Measurements from ENCODE around the gene CTDP1. TPM values are rescaled to one million over a fixed set of nuclear protein-coding genes. Genes with fewer than 3 reads are reported as not detected.

The CTDP1 gene
- polyA plus RNA-seq, 1 donor (not counting 4 experiments of a cell fraction or from before 2014, with no cell fraction given), result 9.2 TPM

GRCh38 chr18:79650959-79651358, 28.6 kb upstream of the CTDP1 start:
- Histone ChIP-seq H3K4me3 (ENCODE audit: control insufficient read depth in 2 of 3, extremely low read depth in 1 of 3, insufficient read depth in 2 of 3, low read depth in 1 of 3, low read length in 3 of 3) (no peak overlapping the region), H4K20me1 (ENCODE audit: control insufficient read depth, extremely low read depth, insufficient read depth, low read length) (no peaks in the 10 kb centered on the region), H3K9me3 (ENCODE audit: control insufficient read depth, low read depth, low read length) (no peaks in the 10 kb centered on the region), H3K27ac (ENCODE audit: control insufficient read depth, insufficient read depth, low read length) (no peak overlapping the region), H3K9me1 (ENCODE audit: control insufficient read depth, extremely low read depth, insufficient read depth, low read length) (no peaks in the 10 kb centered on the region), H3K4me2 (ENCODE audit: control insufficient read depth, extremely low read depth, insufficient read depth, low read depth, low read length) (no peak overlapping the region), H3K27me3 (ENCODE audit: control insufficient read depth, extremely low read depth, insufficient read depth, low read length) (peaks cover 4% of the 10 kb centered on the region), H2AFZ (ENCODE audit: control insufficient read depth, low read length) (no peak overlapping the region), H3K9ac (ENCODE audit: control insufficient read depth, extremely low read depth, insufficient read depth, low read length) (no peak overlapping the region), H3K36me3 (ENCODE audit: control insufficient read depth in 2 of 2, extremely low read depth in 1 of 2, insufficient read depth in 2 of 2, low read length in 2 of 2) (no peaks in the 10 kb centered on the region), H3K4me1 (ENCODE audit: control insufficient read depth, extremely low read depth, insufficient read depth, low read length) (no peaks in the 10 kb centered on the region), H3K79me2 (ENCODE audit: control insufficient read depth, insufficient read depth, low read length) (no peaks in the 10 kb centered on the region)
- TF ChIP-seq EZH2 (IDR thresholded peaks at IDR 0.05; ENCODE audit: low read length) (no peak), CTCF (optimal IDR thresholded peaks at IDR 0.05 in 1 of 3, IDR thresholded peaks at IDR 0.05 in 1 of 3, conservative IDR thresholded peaks at IDR 0.05 in 1 of 3; ENCODE audit: extremely low read depth in 1 of 3, insufficient read depth in 2 of 3, low read length in 3 of 3) (no peak)
- DNase-seq (ENCODE audit: low read depth, low spot score) (no peak), FAIRE-seq (no peak)
- dilution Hi-C loops (cut with MboI; ENCODE audit: extremely low pct_ligation_motif_present, low sequenced_read_pairs), result no loop called here

- no peaks in the 10 kb centered on the region for H3K9me3 ChIP-seq (ENCODE audit: control insufficient read depth, low read depth, low read length)
- FAIRE-seq (no peak), DNase-seq (ENCODE audit: low read depth, low spot score) (no peak)
- dilution Hi-C loops (cut with MboI; ENCODE audit: extremely low pct_ligation_motif_present, low sequenced_read_pairs), result no loop called here
- H4K20me1 ChIP-seq (ENCODE audit: control insufficient read depth, extremely low read depth, insufficient read depth, low read length), result no peaks in the 10 kb centered on the region
- TF ChIP-seq EZH2 (IDR thresholded peaks at IDR 0.05; ENCODE audit: low read length), result no peak
- TF ChIP-seq CTCF (optimal IDR thresholded peaks at IDR 0.05 in 1 of 3, IDR thresholded peaks at IDR 0.05 in 1 of 3, conservative IDR thresholded peaks at IDR 0.05 in 1 of 3; ENCODE audit: extremely low read depth in 1 of 3, insufficient read depth in 2 of 3, low read length in 3 of 3), result no peak
- H3K9me1 ChIP-seq (ENCODE audit: control insufficient read depth, extremely low read depth, insufficient read depth, low read length), result no peaks in the 10 kb centered on the region
- no peak overlapping the region for H3K4me3 ChIP-seq (ENCODE audit: control insufficient read depth in 2 of 3, extremely low read depth in 1 of 3, insufficient read depth in 2 of 3, low read depth in 1 of 3, low read length in 3 of 3)
- H3K36me3 ChIP-seq (ENCODE audit: control insufficient read depth in 2 of 2, extremely low read depth in 1 of 2, insufficient read depth in 2 of 2, low read length in 2 of 2), result no peaks in the 10 kb centered on the region
- no peak overlapping the region for H3K9ac ChIP-seq (ENCODE audit: control insufficient read depth, extremely low read depth, insufficient read depth, low read length)
- H3K27me3 ChIP-seq (ENCODE audit: control insufficient read depth, extremely low read depth, insufficient read depth, low read length), result no peaks in the 10 kb centered on the region
- H3K79me2 ChIP-seq (ENCODE audit: control insufficient read depth, insufficient read depth, low read length), result no peaks in the 10 kb centered on the region
- no peak overlapping the region for H2AFZ ChIP-seq (ENCODE audit: control insufficient read depth, low read length)
- no peaks in the 10 kb centered on the region for H3K4me1 ChIP-seq (ENCODE audit: control insufficient read depth, extremely low read depth, insufficient read depth, low read length)
- H3K27ac ChIP-seq (ENCODE audit: control insufficient read depth, insufficient read depth, low read length), result no peak overlapping the region
- no peak overlapping the region for H3K4me2 ChIP-seq (ENCODE audit: control insufficient read depth, extremely low read depth, insufficient read depth, low read depth, low read length)
Observed at GRCh38 chr18:79657342-79657996, 22.1 kb upstream of the CTDP1 start.

Data from keratinocyte (primary cell).